ENCODE results near the gene SOHLH1.

- TF ChIP-seq EZH2 (IDR thresholded peaks at IDR 0.05; ENCODE audit: insufficient read depth, poor library complexity, severe bottlenecking) = no peak
- TF ChIP-seq EZH2phosphoT487 (IDR thresholded peaks at IDR 0.05; ENCODE audit: insufficient read depth, low read depth) = no peak
These were observed 50.5 kb downstream of the SOHLH1 start for GRCh38 chr9:135648494-135649410.

Data from GM23248 (cell line).